Prostate gland (tissue), 2 donors: ENCODE results near the gene GNG13. TPM values are rescaled to one million over a fixed set of nuclear protein-coding genes. Genes with fewer than 3 reads are reported as not detected.

Experiments
- DNase-seq: peaks from one replicate; pipeline ENCODE4 v3.0.0-alpha.2; 2019; ENCODE audit warnings: low spot score
- H3K27ac ChIP-seq, 2 donors: fragments of 200-600 bp; sonication (generic); 2 replicates each; pipeline ENCODE4 v1.5.1; 2017 to 2019
- H3K27me3 ChIP-seq: fragments of 200-600 bp; sonication (generic); replicated peaks from 2 replicates; pipeline ENCODE4 v1.5.1; 2019; ENCODE audit not compliant: insufficient read depth
- H3K36me3 ChIP-seq, 2 donors: fragments of 200-600 bp; sonication (generic); 1 replicate in 1 of 2; 2 replicates in 1 of 2; pipeline versions ENCODE4 v1.5.1 to v1.8.1; 2017 to 2019
- H3K4me1 ChIP-seq: fragments of 200-600 bp; sonication (generic); replicated peaks from 2 replicates; pipeline ENCODE4 v1.5.1; 2019
- H3K4me3 ChIP-seq, 2 donors: fragments of 200-600 bp; sonication (generic); 2 replicates each; pipeline ENCODE4 v1.5.1; 2017 to 2019
- H3K9me3 ChIP-seq: fragments of 200-600 bp; sonication (generic); 2 replicates; pipeline ENCODE4 v1.5.1; 2017
- POLR2A ChIP-seq: fragments of 450-650 bp; IDR thresholded peaks from one replicate; pipeline ENCODE4 v1.6.1; 2016; ENCODE audit warnings: antibody characterized with exemption, mild to moderate bottlenecking
- POLR2AphosphoS5 ChIP-seq: sonication (generic); formaldehyde crosslinking; IDR thresholded peaks from one replicate; pipeline ENCODE4 v1.6.1; 2017; ENCODE audit warnings: antibody characterized with exemption
- WGBS: methylation state at CpG from one replicate; pipeline ENCODE4 v1.1.5; 2018; 5-methylcytosine and 5-hydroxymethylcytosine counted together
- intact Hi-C: fragments of 100-400 bp; cut with DNase I; formaldehyde crosslinking; loops from one replicate; pipeline ENCODE4 v1.14.2; 2022
- total RNA-seq, 2 donors: library from RNA; depleted of rRNA; stranded (reverse); fragments of >200 nt; gene quantifications; one replicate each; pipeline ENCODE4 v1.1.0, GENCODE V29; 2016
- TF ChIP-seq, protein P1 (sequence below), 4 experiments: fragments of 200-600 bp in 2 of 4; fragments of 450-650 bp in 2 of 4; sonication (generic) in 2 of 4; IDR thresholded peaks; 1 replicate in 3 of 4; 2 replicates in 1 of 4; pipeline ENCODE4 v1.5.1; 2016 to 2019; ENCODE audit warnings: antibody characterized with exemption in 4 of 4, mild to moderate bottlenecking in 2 of 4, moderate library complexity in 2 of 4

GNG13 gene
- total RNA-seq, 2 donors from 2014 or later, result not detected

DNA sequence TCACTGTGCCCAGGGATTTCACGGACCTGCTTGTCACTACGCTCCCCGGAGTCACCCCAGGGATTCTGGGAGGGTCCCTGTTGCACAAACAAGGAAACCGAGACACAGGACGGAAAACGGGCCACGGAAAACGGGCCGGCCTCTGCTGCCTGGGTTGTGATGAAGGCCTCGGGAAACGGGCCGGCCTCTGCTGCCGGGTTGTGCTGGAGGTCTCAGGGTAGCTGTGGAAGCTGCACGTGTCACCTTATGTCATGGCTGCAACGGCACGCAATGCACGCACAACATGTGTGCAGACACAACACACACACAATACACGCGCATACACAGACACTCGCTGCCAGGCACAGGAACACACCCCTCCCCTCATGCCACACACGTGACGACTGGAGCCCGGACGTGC is 27.0 kb upstream of the GNG13 start:
- Histone ChIP-seq H3K36me3 (no peaks in the 10 kb centered on the region), H3K4me1 (no peaks in the 10 kb centered on the region), H3K9me3 (no peaks in the 10 kb centered on the region), H3K27ac (no peak overlapping the region), H3K27me3 (no peaks in the 10 kb centered on the region), H3K4me3 (no peak overlapping the region)
- no peak for DNase-seq
- 87% methylated on average over 24 of the region's 24 CpGs for WGBS
- intact Hi-C loops, result no loop called here
- TF ChIP-seq, protein P1, sequence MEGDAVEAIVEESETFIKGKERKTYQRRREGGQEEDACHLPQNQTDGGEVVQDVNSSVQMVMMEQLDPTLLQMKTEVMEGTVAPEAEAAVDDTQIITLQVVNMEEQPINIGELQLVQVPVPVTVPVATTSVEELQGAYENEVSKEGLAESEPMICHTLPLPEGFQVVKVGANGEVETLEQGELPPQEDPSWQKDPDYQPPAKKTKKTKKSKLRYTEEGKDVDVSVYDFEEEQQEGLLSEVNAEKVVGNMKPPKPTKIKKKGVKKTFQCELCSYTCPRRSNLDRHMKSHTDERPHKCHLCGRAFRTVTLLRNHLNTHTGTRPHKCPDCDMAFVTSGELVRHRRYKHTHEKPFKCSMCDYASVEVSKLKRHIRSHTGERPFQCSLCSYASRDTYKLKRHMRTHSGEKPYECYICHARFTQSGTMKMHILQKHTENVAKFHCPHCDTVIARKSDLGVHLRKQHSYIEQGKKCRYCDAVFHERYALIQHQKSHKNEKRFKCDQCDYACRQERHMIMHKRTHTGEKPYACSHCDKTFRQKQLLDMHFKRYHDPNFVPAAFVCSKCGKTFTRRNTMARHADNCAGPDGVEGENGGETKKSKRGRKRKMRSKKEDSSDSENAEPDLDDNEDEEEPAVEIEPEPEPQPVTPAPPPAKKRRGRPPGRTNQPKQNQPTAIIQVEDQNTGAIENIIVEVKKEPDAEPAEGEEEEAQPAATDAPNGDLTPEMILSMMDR (IDR thresholded peaks at IDR 0.05), result no peak
- TF ChIP-seq POLR2AphosphoS5 (no peak), POLR2A (no peak)

GRCh38 chr16:825341-826061 is 25.0 kb upstream of the GNG13 start:
- no peak for DNase-seq
- no peak overlapping the region for H3K27ac ChIP-seq
- H3K27me3 ChIP-seq, result no peaks in the 10 kb centered on the region
- H3K36me3 ChIP-seq, result no peaks in the 10 kb centered on the region
- intact Hi-C loops, result no loop called here
- TF ChIP-seq, protein P1 (IDR thresholded peaks at IDR 0.05), result no peak
- TF ChIP-seq POLR2A (no peak), POLR2AphosphoS5 (no peak)
- H3K4me3 ChIP-seq, result no peak overlapping the region
- WGBS, result 9% methylated on average over 35 of the region's 36 CpGs
- no peaks in the 10 kb centered on the region for H3K9me3 ChIP-seq
- H3K4me1 ChIP-seq, result no peaks in the 10 kb centered on the region

DNA sequence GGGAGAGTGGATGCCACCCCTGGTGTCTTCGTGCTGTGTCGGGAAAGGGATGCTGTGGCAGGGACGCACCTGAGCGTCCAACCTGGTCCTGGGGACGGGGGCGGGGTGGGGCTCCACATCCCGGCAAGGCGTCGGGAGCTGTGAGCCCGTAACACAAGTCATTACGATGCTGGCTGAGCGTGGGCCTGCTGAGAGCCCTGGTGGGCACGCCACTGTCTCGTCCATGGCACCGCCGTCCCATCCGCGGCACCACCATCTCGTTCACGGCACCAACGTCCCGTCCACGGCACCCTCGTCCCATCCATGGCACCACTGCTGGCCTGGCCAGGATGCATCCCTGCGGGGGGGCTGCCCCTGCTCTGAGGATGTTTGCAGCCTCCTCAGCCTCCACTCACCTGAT is 24.1 kb upstream of the GNG13 start:
- Histone ChIP-seq H3K4me1 (no peaks in the 10 kb centered on the region), H3K36me3 (no peaks in the 10 kb centered on the region), H3K9me3 (no peaks in the 10 kb centered on the region), H3K27me3 (peaks cover 4% of the 10 kb centered on the region), H3K27ac (no peak overlapping the region), H3K4me3 (no peak overlapping the region)
- 94% methylated on average over 25 of the region's 25 CpGs for WGBS
- intact Hi-C loops, result no loop called here
- no peak for DNase-seq
- TF ChIP-seq POLR2A (no peak), POLR2AphosphoS5 (no peak)
- TF ChIP-seq, protein P1 (IDR thresholded peaks at IDR 0.05), result no peak

DNA sequence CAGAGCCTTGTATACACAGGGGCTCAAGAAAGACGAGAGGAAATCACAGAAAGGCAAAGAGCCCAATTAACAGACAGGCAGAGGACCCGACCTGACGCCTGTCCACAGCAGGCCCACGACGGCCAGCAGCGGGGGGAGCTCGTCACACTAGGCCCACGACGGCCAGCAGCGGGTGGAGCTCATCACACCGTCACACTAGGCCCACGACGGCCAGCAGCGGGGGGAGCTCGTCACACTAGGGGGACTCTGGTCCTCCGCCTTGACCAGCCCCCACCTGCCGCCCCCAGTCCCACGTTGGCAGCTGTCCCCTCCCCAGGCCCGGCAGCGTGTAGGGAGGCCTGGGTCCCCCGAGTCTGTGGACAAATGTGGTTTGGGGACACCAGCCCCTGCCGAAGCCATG is 23.7 kb upstream of the GNG13 start:
- intact Hi-C loops, result no loop called here
- Histone ChIP-seq H3K9me3 (no peaks in the 10 kb centered on the region), H3K4me1 (no peaks in the 10 kb centered on the region), H3K36me3 (no peaks in the 10 kb centered on the region), H3K4me3 (no peak overlapping the region), H3K27ac (no peak overlapping the region), H3K27me3 (peaks cover 7% of the 10 kb centered on the region)
- 86% methylated on average over 22 of the region's 22 CpGs for WGBS
- TF ChIP-seq, protein P1 (IDR thresholded peaks at IDR 0.05), result no peak
- TF ChIP-seq POLR2A (no peak), POLR2AphosphoS5 (no peak)
- no peak for DNase-seq

DNA sequence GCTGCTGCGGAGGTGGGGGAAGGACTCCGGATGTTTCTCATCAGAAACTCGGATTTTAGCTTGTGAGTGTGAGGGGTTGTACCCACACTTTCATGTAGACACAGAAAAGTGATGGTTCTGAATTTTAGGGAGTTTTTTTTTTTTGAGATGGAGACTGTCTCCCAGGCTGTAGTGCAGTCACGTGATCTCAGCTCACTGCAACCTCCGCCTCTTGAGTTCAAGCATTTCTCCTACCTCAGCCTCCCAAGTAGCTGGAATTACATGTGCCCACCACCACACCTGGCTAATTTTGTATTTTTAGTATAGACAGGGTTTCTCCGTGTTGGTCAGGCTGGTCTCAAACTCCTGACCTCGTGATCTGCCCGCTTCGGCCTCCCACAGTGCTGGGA is 22.4 kb upstream of the GNG13 start:
- H3K27ac ChIP-seq, result no peak overlapping the region
- DNase-seq, result no peak
- no peak overlapping the region for H3K4me3 ChIP-seq
- H3K27me3 ChIP-seq, result peaks cover 7% of the 10 kb centered on the region
- intact Hi-C loops, result no loop called here
- no peaks in the 10 kb centered on the region for H3K36me3 ChIP-seq
- WGBS, result 94% methylated on average over 9 of the region's 9 CpGs
- TF ChIP-seq POLR2A (no peak), POLR2AphosphoS5 (no peak)
- TF ChIP-seq, protein P1 (IDR thresholded peaks at IDR 0.05), result no peak
- H3K4me1 ChIP-seq, result no peaks in the 10 kb centered on the region
- H3K9me3 ChIP-seq, result no peaks in the 10 kb centered on the region
